ENCODE measurements around the gene DAGLA. TPM values are rescaled to one million over a fixed set of nuclear protein-coding genes. Genes with fewer than 3 reads are reported as not detected.

DAGLA gene
- total and polyA plus RNA-seq, 2 experiments from 2014 or later = 7.4 to 8.9 TPM

DNA sequence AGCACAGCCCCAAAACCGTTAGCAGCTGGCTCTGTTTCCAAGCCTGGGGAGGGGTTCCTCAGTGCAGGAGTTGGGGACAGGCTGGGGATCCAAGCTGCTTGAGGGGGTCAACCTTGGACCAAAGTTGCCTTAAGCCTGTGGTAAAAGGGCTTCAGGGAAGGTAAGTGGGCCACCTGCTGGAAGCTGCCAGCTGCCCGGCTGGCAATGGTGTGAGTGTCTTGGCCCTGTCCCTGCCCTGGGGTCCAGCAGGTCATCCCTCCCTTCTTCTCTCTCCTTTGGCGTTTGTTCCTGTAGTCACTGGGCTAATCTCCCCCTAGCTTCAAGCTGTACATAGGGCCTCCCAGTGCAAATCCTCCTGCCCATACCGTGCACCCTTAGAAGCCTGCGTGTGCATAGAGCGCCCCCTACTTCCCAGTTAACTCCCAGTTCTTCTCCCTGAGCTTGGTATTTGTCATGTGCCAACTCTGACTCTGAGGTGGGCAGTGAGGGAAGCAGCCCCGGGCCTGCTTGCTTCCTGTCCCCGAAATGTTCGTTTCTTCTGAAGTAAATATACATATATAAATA, 107.8 kb downstream of the DAGLA start:
- Histone ChIP-seq H3K79me2 (peaks cover 24% of the 10 kb centered on the region), H3K27ac (peak overlapping the region; percentile 7), H3K4me3 (no peak overlapping the region), H2AFZ (no peak overlapping the region), H4K20me1 (ENCODE audit: insufficient read depth, poor library complexity, severe bottlenecking) (no peaks in the 10 kb centered on the region), H3K4me2 (no peak overlapping the region), H3K9me3 (ENCODE audit: low read depth) (no peaks in the 10 kb centered on the region), H3K36me3 (replicated peaks; ENCODE audit: insufficient read depth, low read depth) (no peaks in the 10 kb centered on the region), H3K9me2 (replicated peaks; ENCODE audit: insufficient read depth) (no peaks in the 10 kb centered on the region), H3K27me3 (no peaks in the 10 kb centered on the region), H3K4me1 (ENCODE audit: insufficient read depth) (peaks cover 7% of the 10 kb centered on the region)
- TF ChIP-seq EZH2phosphoT487 (IDR thresholded peaks at IDR 0.05; ENCODE audit: low read depth, severe bottlenecking, unreplicated experiment) (no peak), EZH2 (IDR thresholded peaks at IDR 0.05; ENCODE audit: borderline replicate concordance) (no peak)
- TF ChIP-seq, protein P1, sequence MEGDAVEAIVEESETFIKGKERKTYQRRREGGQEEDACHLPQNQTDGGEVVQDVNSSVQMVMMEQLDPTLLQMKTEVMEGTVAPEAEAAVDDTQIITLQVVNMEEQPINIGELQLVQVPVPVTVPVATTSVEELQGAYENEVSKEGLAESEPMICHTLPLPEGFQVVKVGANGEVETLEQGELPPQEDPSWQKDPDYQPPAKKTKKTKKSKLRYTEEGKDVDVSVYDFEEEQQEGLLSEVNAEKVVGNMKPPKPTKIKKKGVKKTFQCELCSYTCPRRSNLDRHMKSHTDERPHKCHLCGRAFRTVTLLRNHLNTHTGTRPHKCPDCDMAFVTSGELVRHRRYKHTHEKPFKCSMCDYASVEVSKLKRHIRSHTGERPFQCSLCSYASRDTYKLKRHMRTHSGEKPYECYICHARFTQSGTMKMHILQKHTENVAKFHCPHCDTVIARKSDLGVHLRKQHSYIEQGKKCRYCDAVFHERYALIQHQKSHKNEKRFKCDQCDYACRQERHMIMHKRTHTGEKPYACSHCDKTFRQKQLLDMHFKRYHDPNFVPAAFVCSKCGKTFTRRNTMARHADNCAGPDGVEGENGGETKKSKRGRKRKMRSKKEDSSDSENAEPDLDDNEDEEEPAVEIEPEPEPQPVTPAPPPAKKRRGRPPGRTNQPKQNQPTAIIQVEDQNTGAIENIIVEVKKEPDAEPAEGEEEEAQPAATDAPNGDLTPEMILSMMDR (IDR thresholded peaks at IDR 0.05; ENCODE audit: poor library complexity) = peak; percentile 70
- 51% methylated on average over 9 of the region's 9 CpGs for WGBS (ENCODE audit: low lambda C conversion rate, missing lambda C conversion rate)
- peak; percentile 90 for DNase-seq (ENCODE audit: low spot score)

DNA sequence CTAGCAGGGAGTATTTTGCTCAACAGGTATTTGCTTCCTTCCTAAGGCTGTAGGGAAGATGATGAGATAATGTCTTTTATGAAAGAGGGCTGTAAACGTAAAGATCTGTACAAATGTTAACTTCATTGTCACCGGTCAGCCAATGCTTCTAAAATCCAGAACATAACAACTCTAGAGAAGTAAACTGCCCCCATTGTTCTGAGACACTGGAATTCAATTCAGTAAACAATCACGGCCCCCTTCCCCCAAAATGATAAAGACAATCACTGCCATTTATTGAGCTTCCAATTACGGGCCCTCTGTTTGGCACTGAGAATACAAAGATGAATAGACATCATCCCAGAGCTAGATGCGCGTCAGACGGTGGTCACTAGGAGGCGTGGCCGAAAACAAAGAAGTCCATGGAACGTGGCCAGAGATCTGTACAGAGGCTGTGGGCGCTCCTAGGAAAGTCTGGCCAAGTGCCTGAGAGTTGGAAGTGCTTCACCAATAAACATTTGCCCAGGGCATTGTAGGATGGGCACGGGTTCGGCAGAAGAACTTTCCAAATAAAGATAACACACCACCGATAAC, 111.6 kb downstream of the DAGLA start:
- Histone ChIP-seq H3K27ac (peak overlapping the region; percentile 99), H4K20me1 (ENCODE audit: insufficient read depth, poor library complexity, severe bottlenecking) (no peaks in the 10 kb centered on the region), H3K9me3 (ENCODE audit: low read depth) (no peaks in the 10 kb centered on the region), H3K4me1 (ENCODE audit: insufficient read depth) (peaks cover 14% of the 10 kb centered on the region), H3K36me3 (replicated peaks; ENCODE audit: insufficient read depth, low read depth) (no peaks in the 10 kb centered on the region), H3K9me2 (replicated peaks; ENCODE audit: insufficient read depth) (no peaks in the 10 kb centered on the region), H3K4me3 (peak overlapping the region; percentile 72), H2AFZ (peak overlapping the region; percentile 89), H3K4me2 (peak overlapping the region; percentile 82), H3K27me3 (no peaks in the 10 kb centered on the region), H3K79me2 (peaks cover 54% of the 10 kb centered on the region)
- 5% methylated on average over 14 of the region's 14 CpGs for WGBS (ENCODE audit: low lambda C conversion rate, missing lambda C conversion rate)
- no peak for TF ChIP-seq EZH2phosphoT487 (IDR thresholded peaks at IDR 0.05; ENCODE audit: low read depth, severe bottlenecking, unreplicated experiment)
- no peak for TF ChIP-seq EZH2 (IDR thresholded peaks at IDR 0.05; ENCODE audit: borderline replicate concordance)
- TF ChIP-seq, protein P1 (IDR thresholded peaks at IDR 0.05; ENCODE audit: poor library complexity) = peak; percentile 2
- DNase-seq (ENCODE audit: low spot score) = peak; percentile 93

DNA sequence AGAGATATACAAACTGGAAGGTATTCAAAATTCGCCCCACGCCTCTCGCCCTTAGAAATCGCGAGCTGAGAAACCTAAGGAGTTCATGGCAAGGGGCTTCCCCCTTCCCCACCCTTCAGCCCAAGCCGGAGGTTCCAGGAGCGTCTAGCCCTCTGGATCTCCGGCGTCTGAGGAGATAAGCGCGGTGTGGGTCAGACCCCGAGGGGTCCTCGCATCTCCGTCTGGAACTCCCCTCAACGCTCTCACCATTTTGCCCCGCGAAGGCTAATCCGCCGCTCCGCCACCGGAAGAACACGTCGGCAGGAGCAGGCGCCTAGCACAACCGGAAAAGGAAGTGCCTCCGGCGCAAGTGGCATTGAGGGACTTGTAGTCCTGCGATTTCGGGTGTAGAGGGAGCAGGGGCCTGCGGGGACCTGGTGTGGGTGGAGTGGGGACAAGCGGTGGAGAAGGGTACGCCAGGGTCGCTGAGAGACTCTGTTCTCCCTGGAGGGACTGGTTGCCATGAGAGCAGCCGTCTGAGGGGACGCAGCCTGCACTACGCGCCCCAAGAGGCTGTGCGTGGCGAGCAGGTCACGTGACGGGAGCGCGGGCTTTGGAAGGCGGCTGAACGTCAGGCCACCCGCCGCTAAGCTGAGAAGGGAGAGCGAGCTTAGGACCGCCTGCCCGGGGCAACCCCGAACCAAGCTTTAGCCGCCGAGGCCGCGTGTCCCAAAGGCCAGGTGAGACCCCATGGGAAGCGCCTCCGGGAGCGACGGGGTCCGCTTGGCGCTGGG, 112.3 kb downstream of the DAGLA start, which contains the start of the genes FEN1 and TMEM258:
TSS of gene FEN1 (plus strand) at position 602 of the 773 bp plus-strand sequence. CDS start 2,451 bp downstream, outside the sequence.
TSS of gene TMEM258 (minus strand) at position 290 of the 773 bp plus-strand sequence. CDS start at position 249, 41 bp downstream.
- Histone ChIP-seq H3K4me2 (peak within 1 kb of the TSS; percentile 82), H3K9me3 (ENCODE audit: low read depth) (no peaks in the 10 kb centered on the region), H3K9me2 (replicated peaks; ENCODE audit: insufficient read depth) (no peaks in the 10 kb centered on the region), H3K4me3 (peak within 1 kb of the TSS; percentile 72), H3K79me2 (peaks cover 54% of the 10 kb centered on the region), H3K36me3 (replicated peaks; ENCODE audit: insufficient read depth, low read depth) (no peaks in the 10 kb centered on the region), H4K20me1 (ENCODE audit: insufficient read depth, poor library complexity, severe bottlenecking) (no peaks in the 10 kb centered on the region), H2AFZ (peak within 1 kb of the TSS; percentile 89), H3K4me1 (ENCODE audit: insufficient read depth) (peaks cover 14% of the 10 kb centered on the region), H3K27ac (peak within 1 kb of the TSS; percentile 99), H3K27me3 (no peaks in the 10 kb centered on the region)
- under 1% methylated on average over 49 of the region's 61 CpGs for WGBS (ENCODE audit: low lambda C conversion rate, missing lambda C conversion rate)
- TF ChIP-seq EZH2phosphoT487 (IDR thresholded peaks at IDR 0.05; ENCODE audit: low read depth, severe bottlenecking, unreplicated experiment) (no peak), EZH2 (IDR thresholded peaks at IDR 0.05; ENCODE audit: borderline replicate concordance) (no peak)
- TF ChIP-seq, protein P1 (IDR thresholded peaks at IDR 0.05; ENCODE audit: poor library complexity) = no peak
- DNase-seq (ENCODE audit: low spot score) = peak; percentile 96

Measured in hepatocyte (in vitro differentiated cells).